ENCODE data around the gene VEZT. TPM values are rescaled to one million over a fixed set of nuclear protein-coding genes. Genes with fewer than 3 reads are reported as not detected.

VEZT gene, protein sequence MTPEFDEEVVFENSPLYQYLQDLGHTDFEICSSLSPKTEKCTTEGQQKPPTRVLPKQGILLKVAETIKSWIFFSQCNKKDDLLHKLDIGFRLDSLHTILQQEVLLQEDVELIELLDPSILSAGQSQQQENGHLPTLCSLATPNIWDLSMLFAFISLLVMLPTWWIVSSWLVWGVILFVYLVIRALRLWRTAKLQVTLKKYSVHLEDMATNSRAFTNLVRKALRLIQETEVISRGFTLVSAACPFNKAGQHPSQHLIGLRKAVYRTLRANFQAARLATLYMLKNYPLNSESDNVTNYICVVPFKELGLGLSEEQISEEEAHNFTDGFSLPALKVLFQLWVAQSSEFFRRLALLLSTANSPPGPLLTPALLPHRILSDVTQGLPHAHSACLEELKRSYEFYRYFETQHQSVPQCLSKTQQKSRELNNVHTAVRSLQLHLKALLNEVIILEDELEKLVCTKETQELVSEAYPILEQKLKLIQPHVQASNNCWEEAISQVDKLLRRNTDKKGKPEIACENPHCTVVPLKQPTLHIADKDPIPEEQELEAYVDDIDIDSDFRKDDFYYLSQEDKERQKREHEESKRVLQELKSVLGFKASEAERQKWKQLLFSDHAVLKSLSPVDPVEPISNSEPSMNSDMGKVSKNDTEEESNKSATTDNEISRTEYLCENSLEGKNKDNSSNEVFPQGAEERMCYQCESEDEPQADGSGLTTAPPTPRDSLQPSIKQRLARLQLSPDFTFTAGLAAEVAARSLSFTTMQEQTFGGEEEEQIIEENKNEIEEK
- total RNA-seq (10 to 100 TPM; 46.4 to 54.9 TPM), total RNA-seq (61.4 to 71.7 reads per million in 2 donors)

DNA sequence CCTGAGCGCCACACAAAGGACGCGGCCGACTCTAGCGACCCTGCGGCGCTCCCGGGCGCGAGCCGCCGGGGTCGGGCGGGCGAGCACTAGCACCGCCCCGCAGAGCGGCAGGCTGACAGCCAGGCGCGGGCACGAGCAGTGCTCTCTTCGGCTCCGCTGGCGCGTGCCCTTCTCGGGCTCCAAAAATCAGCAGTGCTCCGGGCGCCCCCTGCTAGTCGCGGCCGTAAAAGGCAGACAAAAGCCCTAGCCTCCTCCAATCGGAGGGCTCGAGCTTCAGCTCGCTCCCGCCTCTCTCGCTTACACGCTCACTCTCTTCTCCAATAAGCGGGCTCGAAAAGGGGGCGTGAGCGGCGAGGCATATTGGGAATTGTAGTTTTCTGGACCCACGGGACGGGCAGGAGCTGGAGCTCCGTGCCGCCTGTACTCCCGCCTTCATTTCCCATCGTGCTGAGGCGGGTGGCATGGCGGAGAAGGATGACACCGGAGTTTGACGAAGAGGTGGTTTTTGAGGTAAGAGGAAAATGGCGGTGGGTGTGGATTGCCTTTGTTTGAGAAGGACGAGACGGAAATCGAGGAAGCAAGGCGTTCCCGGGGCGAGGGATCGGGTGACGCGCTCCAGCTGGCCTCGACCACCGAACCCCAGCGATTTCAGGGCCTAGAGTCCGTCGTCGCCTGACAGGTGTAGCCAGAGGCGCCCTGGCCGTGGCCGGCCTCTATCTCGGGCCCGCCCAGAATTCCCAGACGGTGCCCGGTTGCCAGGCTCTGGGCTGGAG lies at the start of gene VEZT, which contains the start of gene FGD6:
Gene VEZT (plus strand): TSS at position 431 of the 773 bp plus-strand sequence. CDS start 44 bp downstream, at position 475.
Gene FGD6 (minus strand): TSS at position 91 of the 773 bp plus-strand sequence. CDS start 227 bp downstream, outside the sequence.
- H3K4me1 Mint-ChIP-seq: peaks cover 24% of the 10 kb centered on the region
- DNase-seq (peak; percentile 94 to 97 (median 95)), ATAC-seq (peak; percentile 91)
- H3K9me3 ChIP-seq (ENCODE audit: control insufficient read depth, low read length, poor library complexity, severe bottlenecking): no peaks in the 10 kb centered on the region
- H3K27me3 Mint-ChIP-seq: peaks cover 7% of the 10 kb centered on the region
- peak within 1 kb of the TSS; percentile 100 for H3K4me3 Mint-ChIP-seq
- peak within 1 kb of the TSS; percentile 99 for H3K27ac Mint-ChIP-seq
- peaks cover 5% of the 10 kb centered on the region for H3K36me3 Mint-ChIP-seq (ENCODE audit: low read depth)

DNA sequence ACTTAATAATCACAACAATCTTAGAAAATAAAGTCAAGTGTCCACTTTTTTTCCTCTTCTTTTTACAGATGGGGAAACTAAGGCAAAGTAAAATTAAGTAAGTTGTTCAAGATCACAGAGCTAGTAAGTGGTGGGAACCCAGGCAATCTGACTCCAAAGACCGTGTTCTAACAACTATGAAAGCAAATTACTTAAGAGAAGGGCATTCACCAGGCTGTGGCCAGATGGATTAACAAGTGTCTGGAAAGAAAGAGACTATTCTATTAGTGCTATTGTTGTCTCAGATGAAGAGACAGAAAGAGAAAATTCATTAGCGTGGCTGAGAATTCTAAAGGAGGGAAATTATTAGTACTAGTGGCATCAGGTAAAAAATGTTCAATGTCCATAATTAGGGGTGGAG lies 48.9 kb upstream of the VEZT start:
- Mint-ChIP-seq H3K4me1 (no peaks in the 10 kb centered on the region), H3K27me3 (no peaks in the 10 kb centered on the region), H3K4me3 (no peak overlapping the region), H3K36me3 (ENCODE audit: low read depth) (peaks cover 3% of the 10 kb centered on the region), H3K27ac (no peak overlapping the region)
- no peaks in the 10 kb centered on the region for H3K9me3 ChIP-seq (ENCODE audit: control insufficient read depth, low read length, poor library complexity, severe bottlenecking)
- no peak for DNase-seq
- ATAC-seq: no peak

DNA sequence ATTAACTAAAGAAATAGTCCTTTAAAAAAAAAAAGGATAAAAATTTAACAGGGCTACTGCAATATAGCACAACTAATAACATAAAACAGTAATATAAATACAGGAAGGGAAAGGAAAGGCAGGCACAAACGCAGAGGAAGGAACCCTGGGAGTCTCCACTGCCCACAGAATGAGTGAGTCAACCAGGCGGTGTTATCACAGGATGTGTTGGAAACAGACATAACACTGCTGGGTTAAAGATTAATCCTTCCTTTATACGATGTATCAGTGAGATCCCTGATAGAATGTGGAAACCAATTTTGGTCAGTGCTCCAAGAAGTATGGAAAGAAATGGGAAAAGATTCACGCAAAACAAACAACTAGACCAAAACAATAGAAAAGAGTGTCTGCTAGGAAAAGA lies 48.2 kb upstream of the VEZT start:
- ATAC-seq (no peak), DNase-seq (no peak)
- H3K27me3 Mint-ChIP-seq: no peaks in the 10 kb centered on the region
- H3K27ac Mint-ChIP-seq: no peak overlapping the region
- H3K9me3 ChIP-seq (ENCODE audit: control insufficient read depth, low read length, poor library complexity, severe bottlenecking): no peaks in the 10 kb centered on the region
- peaks cover 3% of the 10 kb centered on the region for H3K36me3 Mint-ChIP-seq (ENCODE audit: low read depth)
- no peak overlapping the region for H3K4me3 Mint-ChIP-seq
- no peaks in the 10 kb centered on the region for H3K4me1 Mint-ChIP-seq

DNA sequence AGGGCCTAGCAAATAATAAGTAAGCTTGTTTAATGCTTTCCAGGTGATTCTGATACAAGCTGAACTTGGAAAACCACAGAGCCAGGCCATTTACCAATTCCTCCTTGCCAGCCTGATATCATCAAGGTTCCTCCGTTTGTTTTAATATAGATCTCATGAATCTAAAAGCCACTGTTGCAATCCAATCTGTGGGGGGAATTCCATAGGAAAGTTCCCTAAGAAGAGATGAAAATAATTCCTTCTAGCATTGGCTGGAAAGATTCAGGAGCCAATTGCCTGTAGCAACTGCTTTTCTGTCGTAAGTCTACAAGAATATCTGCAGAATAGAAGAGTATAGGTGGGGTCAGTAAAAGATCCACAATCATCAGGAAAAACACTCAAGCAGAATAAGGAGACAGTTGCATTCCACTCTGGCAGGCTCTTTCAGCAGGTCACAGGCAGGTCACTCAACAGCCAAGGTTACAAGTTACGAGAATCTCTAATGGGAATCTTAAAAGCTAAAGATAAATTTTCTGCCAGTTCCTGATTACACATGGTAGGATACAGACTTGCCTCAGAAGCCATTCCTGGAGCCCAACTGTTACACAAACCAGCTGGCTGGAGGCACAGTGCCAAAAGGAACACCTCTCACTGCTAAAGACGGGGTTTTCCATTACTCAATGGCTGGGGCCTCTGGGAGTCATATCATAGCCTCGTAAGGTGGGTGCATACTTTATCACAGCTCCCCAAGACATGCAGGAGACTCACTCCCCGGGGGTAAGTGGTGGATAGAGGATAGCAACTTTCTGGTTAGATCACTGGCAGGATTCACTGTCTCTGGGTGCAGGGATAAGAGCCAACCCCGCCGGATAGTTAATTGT lies 44.0 kb upstream of the VEZT start:
- peaks cover 3% of the 10 kb centered on the region for H3K36me3 Mint-ChIP-seq (ENCODE audit: low read depth)
- no peaks in the 10 kb centered on the region for H3K27me3 Mint-ChIP-seq
- H3K27ac Mint-ChIP-seq: no peak overlapping the region
- H3K4me3 Mint-ChIP-seq: no peak overlapping the region
- H3K9me3 ChIP-seq (ENCODE audit: control insufficient read depth, low read length, poor library complexity, severe bottlenecking): no peaks in the 10 kb centered on the region
- no peaks in the 10 kb centered on the region for H3K4me1 Mint-ChIP-seq
- no peak for DNase-seq
- ATAC-seq: no peak

DNA sequence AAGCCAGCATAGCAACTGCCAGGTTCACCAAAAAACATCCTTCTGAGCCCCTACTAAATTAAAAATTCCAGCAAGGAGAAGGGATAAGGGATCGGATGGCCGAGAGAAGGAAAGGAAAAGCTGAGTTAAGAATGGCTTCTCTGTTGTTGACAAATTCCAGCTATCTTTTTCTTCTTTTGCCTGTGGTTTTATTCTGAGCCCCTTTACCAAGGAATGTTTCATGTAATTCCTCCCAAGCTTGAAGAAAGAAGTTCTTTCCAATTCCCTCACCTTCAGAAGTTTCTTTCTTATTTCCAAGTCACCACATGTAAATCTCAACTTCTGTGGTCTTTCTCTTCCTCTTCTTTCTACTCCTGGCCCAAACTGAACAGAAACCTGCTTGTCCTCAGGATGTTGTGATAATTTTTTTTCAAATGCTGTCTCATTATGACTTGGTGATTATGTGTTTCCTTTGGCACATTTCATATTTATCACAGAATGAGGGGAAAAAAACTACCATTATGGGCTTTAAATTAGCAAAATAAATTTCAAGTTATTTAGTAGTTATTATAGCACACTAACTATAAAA lies 40.3 kb upstream of the VEZT start:
- Mint-ChIP-seq H3K27ac (no peak overlapping the region), H3K4me3 (no peak overlapping the region), H3K36me3 (ENCODE audit: low read depth) (no peaks in the 10 kb centered on the region), H3K4me1 (no peaks in the 10 kb centered on the region), H3K27me3 (no peaks in the 10 kb centered on the region)
- H3K9me3 ChIP-seq (ENCODE audit: control insufficient read depth, low read length, poor library complexity, severe bottlenecking): no peaks in the 10 kb centered on the region
- ATAC-seq (no peak), DNase-seq (no peak)

DNA sequence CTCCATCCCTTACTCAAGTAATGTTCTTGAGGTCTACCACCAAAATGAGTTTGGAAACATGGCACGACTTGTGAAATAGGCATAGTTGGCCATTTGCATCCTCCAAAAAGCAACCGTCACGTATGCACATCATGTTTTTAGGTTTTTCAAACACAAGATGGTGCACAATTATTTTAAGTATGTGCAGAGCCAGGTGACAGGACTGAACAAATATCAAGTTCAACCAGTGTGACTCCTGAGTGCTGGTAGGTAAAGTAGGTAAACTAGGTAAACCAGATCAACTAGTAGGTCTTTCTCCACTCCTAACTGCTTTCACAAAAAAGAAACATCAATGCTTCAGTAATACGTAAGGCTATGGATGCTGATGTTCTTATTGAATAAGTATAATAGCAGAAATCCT lies 39.5 kb upstream of the VEZT start:
- Mint-ChIP-seq H3K27me3 (no peaks in the 10 kb centered on the region), H3K4me3 (no peak overlapping the region), H3K36me3 (ENCODE audit: low read depth) (no peaks in the 10 kb centered on the region), H3K4me1 (no peaks in the 10 kb centered on the region), H3K27ac (no peak overlapping the region)
- ATAC-seq (no peak), DNase-seq (no peak)
- H3K9me3 ChIP-seq (ENCODE audit: control insufficient read depth, low read length, poor library complexity, severe bottlenecking): no peaks in the 10 kb centered on the region

DNA sequence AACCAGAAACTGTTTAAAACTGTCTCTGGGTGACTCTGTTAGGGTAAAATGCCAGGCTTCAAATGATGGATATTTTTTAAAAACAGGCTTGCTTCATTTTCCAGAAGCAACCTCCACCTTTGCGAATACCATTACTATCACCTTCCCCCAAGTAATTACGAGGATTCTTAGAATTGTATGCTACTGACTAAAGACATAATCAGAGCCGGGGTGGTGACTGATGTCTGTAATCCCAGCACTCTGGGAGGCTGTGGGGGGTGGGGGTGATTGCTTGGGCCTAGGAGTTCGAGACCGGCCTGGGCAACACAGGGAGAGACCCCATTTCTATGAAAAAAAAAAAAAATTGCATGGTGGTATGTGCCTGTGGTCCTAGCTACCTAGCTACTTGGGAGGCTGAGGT lies 38.6 kb upstream of the VEZT start:
- no peaks in the 10 kb centered on the region for H3K9me3 ChIP-seq (ENCODE audit: control insufficient read depth, low read length, poor library complexity, severe bottlenecking)
- ATAC-seq: no peak
- no peak for DNase-seq
- H3K27ac Mint-ChIP-seq: no peak overlapping the region
- no peaks in the 10 kb centered on the region for H3K4me1 Mint-ChIP-seq
- H3K27me3 Mint-ChIP-seq: no peaks in the 10 kb centered on the region
- no peaks in the 10 kb centered on the region for H3K36me3 Mint-ChIP-seq (ENCODE audit: low read depth)
- no peak overlapping the region for H3K4me3 Mint-ChIP-seq

DNA sequence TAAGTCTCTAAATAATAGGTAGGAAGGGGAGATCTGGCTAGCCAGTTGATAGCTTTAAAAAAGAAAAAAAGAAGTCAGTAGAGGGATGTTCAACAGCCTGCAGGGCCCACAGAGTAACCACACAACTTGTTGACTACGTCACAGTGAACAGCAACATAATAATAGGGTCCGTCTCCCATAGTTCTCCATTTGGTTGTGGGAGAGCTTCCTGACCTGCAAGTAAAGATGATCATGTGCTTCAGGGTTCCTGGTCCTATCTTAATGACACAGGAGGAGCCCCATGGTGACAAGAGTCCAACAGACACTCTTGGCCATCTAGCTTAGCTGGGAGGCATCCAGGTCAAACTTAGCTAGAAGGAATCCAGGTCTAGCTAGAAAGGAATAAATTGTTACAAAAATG lies 36.5 kb upstream of the VEZT start:
- DNase-seq (no peak), ATAC-seq (no peak)
- no peak overlapping the region for H3K4me3 Mint-ChIP-seq
- H3K9me3 ChIP-seq (ENCODE audit: control insufficient read depth, low read length, poor library complexity, severe bottlenecking): no peaks in the 10 kb centered on the region
- H3K36me3 Mint-ChIP-seq (ENCODE audit: low read depth): no peaks in the 10 kb centered on the region
- H3K27ac Mint-ChIP-seq: no peak overlapping the region
- no peaks in the 10 kb centered on the region for H3K4me1 Mint-ChIP-seq
- no peaks in the 10 kb centered on the region for H3K27me3 Mint-ChIP-seq

DNA sequence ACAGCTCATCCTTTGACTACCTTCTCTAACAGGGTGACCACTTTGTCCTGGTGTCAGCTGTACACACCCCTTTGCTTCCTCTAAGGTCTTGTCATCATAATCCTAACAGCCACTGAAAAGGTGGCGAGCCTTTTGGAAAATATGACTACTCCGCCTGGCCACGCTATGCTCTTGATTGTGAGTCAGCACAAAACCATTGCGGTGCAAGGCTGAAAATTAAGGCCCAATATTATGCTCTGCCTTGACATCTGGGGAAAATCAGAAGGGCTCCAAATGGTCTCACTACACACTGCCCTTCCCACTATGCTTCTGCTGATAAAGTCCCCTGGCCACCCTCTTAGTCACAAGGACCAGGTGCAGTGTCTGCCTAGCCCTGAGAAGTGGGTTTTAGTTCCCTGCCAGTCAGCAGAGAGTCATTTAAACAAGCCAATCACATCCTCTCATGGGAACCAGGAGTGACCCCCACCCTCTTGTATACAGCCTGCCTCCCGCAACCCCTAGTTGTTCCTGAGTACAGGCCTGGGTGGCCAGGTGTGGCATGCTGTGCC lies 34.7 kb upstream of the VEZT start:
- Mint-ChIP-seq H3K4me1 (no peaks in the 10 kb centered on the region), H3K36me3 (ENCODE audit: low read depth) (no peaks in the 10 kb centered on the region), H3K4me3 (no peak overlapping the region), H3K27me3 (no peaks in the 10 kb centered on the region), H3K27ac (no peak overlapping the region)
- DNase-seq: no peak
- no peak for ATAC-seq
- H3K9me3 ChIP-seq (ENCODE audit: control insufficient read depth, low read length, poor library complexity, severe bottlenecking): no peaks in the 10 kb centered on the region

DNA sequence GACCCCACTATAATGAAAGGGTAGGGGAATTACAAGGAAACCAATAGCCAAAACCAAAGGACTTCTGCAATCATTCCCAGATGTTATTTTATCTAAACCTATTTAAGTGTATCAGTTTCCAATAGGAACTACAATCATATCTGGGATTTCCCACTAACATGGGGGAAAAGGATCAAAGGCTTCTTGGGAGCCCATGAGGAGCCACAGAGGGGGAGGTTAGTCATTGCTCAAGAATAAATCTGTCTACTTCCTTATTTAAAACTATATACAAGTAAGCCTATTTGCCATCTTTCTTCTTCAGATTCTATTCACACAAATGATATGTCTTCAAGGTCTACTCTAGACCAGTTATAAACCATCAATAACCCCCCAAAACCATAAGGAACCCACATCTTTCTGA lies 33.5 kb upstream of the VEZT start:
- Mint-ChIP-seq H3K27me3 (no peaks in the 10 kb centered on the region), H3K4me1 (peaks cover 3% of the 10 kb centered on the region)
- ATAC-seq: no peak

DNA sequence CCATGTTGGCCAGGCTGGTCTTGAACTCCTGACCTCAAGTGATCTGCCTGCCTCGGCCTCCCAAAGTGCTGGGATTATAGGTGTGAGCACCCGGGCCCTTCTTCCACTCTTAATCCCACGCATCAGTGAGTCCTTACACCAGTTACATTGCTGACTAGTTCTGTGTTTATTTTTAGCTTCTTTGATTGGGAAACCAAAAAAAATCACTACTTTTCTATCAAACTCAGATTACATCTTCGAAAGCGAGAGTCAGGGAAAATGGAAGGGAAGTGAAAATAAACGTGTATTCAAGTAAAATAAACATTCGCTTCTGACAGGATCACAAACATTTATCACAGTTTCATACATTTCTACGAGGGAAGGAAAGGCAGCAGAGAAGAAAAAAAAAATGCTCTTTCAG lies 32.5 kb upstream of the VEZT start:
- Mint-ChIP-seq H3K4me1 (peaks cover 3% of the 10 kb centered on the region), H3K27me3 (no peaks in the 10 kb centered on the region), H3K27ac (no peak overlapping the region), H3K4me3 (no peak overlapping the region), H3K36me3 (ENCODE audit: low read depth) (no peaks in the 10 kb centered on the region)
- no peaks in the 10 kb centered on the region for H3K9me3 ChIP-seq (ENCODE audit: control insufficient read depth, low read length, poor library complexity, severe bottlenecking)
- ATAC-seq (no peak), DNase-seq (no peak)

More for the DNA sequence above, 33.5 kb upstream of the VEZT start:
- DNase-seq: no peak
- no peak overlapping the region for H3K27ac Mint-ChIP-seq
- no peaks in the 10 kb centered on the region for H3K36me3 Mint-ChIP-seq (ENCODE audit: low read depth)
- no peak overlapping the region for H3K4me3 Mint-ChIP-seq
- no peaks in the 10 kb centered on the region for H3K9me3 ChIP-seq (ENCODE audit: control insufficient read depth, low read length, poor library complexity, severe bottlenecking)

DNA sequence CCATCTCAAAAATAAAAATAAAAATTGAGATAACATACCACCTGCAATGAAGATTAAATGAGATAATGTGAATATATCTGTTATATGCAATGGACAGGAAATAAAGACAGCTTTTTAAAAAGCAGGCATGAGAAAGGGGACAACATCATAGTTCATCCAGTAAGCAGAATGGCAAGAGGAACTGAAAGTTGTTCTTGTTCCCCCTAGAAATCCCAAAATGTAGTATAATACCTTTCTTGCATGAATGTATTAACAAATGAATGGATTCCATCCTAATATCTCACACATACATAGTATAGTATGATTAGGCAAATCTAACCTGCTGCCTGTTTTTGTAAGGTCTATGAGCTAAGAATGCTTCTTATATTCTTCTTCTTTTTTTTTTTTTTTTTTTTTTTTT lies 31.8 kb upstream of the VEZT start:
- Mint-ChIP-seq H3K27me3 (no peaks in the 10 kb centered on the region), H3K4me1 (peaks cover 3% of the 10 kb centered on the region), H3K36me3 (ENCODE audit: low read depth) (no peaks in the 10 kb centered on the region), H3K27ac (no peak overlapping the region), H3K4me3 (no peak overlapping the region)
- DNase-seq (no peak), ATAC-seq (no peak)
- no peaks in the 10 kb centered on the region for H3K9me3 ChIP-seq (ENCODE audit: control insufficient read depth, low read length, poor library complexity, severe bottlenecking)
